Skin epidermis (tissue), 12 donors: ENCODE measurements around the gene CARD9.
A peak's percentile ranks its signal among the peaks of the same experiment; 100 is the strongest.
"Not testable (repeated sequence)": the region's sequence is repeated elsewhere in the genome, so short reads cannot be mapped to it uniquely, and the experiment has no call there.

Source experiments
- H3K27ac ChIP-seq, 21 experiments: fragments of 200-600 bp; sonication (generic) in 11 of 21; one replicate each; pipeline ENCODE4 v1.5.0; 2020; ENCODE audit warnings: mild to moderate bottlenecking in 3 of 21, inconsistent platforms in 2 of 21, moderate library complexity in 2 of 21
- H3K4me3 ChIP-seq, 7 experiments: fragments of 200-600 bp; sonication (generic) in 2 of 7; one replicate each; pipeline ENCODE4 v1.5.0; 2020; ENCODE audit warnings: inconsistent platforms in 2 of 7, mild to moderate bottlenecking in 2 of 7, moderate library complexity in 1 of 7

CARD9 gene

GRCh38 chr9:136373300-136374182 is at the start of gene CARD9:
CARD9 (minus strand) TSS chr9:136373669; CDS start chr9:136372078, 1,591 bp downstream.
- Histone ChIP-seq H3K4me3 (peak within 1 kb of the TSS in 6 of 7 experiments; percentile 20 to 29 (median 24)), H3K27ac (peak within 1 kb of the TSS in 16 of 21 experiments; percentile 0 to 72 (median 52))

GRCh38 chr9:136422876-136423275 is 49.4 kb upstream of the CARD9 start:
- no peak overlapping the region for H3K27ac ChIP-seq
- no peak overlapping the region for H3K4me3 ChIP-seq

- no peak overlapping the region for H3K27ac ChIP-seq
- no peak overlapping the region for H3K4me3 ChIP-seq
Measured at GRCh38 chr9:136421791-136422190, 48.3 kb upstream of the CARD9 start.

GRCh38 chr9:136419092-136419420 is 45.6 kb upstream of the CARD9 start:
- no peak overlapping the region for H3K4me3 ChIP-seq
- H3K27ac ChIP-seq, result no peak overlapping the region

GRCh38 chr9:136418182-136419091 is 45.0 kb upstream of the CARD9 start:
- Histone ChIP-seq H3K27ac (no peak overlapping the region), H3K4me3 (no peak overlapping the region)

GRCh38 chr9:136416914-136417313 is 43.4 kb upstream of the CARD9 start:
- Histone ChIP-seq H3K4me3 (no peak overlapping the region), H3K27ac (no peak overlapping the region)

- H3K27ac ChIP-seq, result no peak overlapping the region
- H3K4me3 ChIP-seq, result no peak overlapping the region
Measured at GRCh38 chr9:136416427-136416826, 43.0 kb upstream of the CARD9 start.

- Histone ChIP-seq H3K27ac (no peak overlapping the region), H3K4me3 (no peak overlapping the region)
Measured at GRCh38 chr9:136412962-136413361, 39.5 kb upstream of the CARD9 start.

- Histone ChIP-seq H3K4me3 (peak overlapping the region; percentile 61 to 98 (median 86)), H3K27ac (peak overlapping the region in 18 of 21 experiments; percentile 80 to 99 (median 94))
Measured at GRCh38 chr9:136411378-136411777, 37.9 kb upstream of the CARD9 start.

GRCh38 chr9:136410500-136411287 is 37.2 kb upstream of the CARD9 start, which contains the start of the genes ENTR1 and PMPCA:
ENTR1 (minus strand) TSS chr9:136410614; CDS start chr9:136410397, 217 bp downstream.
PMPCA (plus strand) TSS chr9:136410658; CDS start chr9:136410669, 11 bp downstream.
- peak within 1 kb of the TSS; percentile 59 to 99 (median 92) for H3K27ac ChIP-seq
- H3K4me3 ChIP-seq, result peak within 1 kb of the TSS; percentile 61 to 98 (median 86)

- peak overlapping the region; percentile 9 to 98 (median 90) for H3K27ac ChIP-seq
Measured at GRCh38 chr9:136409557-136410455, 36.3 kb upstream of the CARD9 start.

GRCh38 chr9:136407911-136408310 is 34.4 kb upstream of the CARD9 start:
- Histone ChIP-seq H3K4me3 (no peak overlapping the region), H3K27ac (no peak overlapping the region)

More at GRCh38 chr9:136409557-136410455, 36.3 kb upstream of the CARD9 start:
- peak overlapping the region; percentile 61 to 98 (median 86) for H3K4me3 ChIP-seq

GRCh38 chr9:136407061-136407460 is 33.6 kb upstream of the CARD9 start:
- H3K4me3 ChIP-seq, H3K27ac ChIP-seq: not testable (repeated sequence)

GRCh38 chr9:136405904-136406303 is 32.4 kb upstream of the CARD9 start:
- not testable (repeated sequence) for H3K4me3 ChIP-seq
- H3K27ac ChIP-seq, result peak overlapping the region in 1 of 21 experiments; percentile 0

GRCh38 chr9:136405481-136405880 is 32.0 kb upstream of the CARD9 start:
- peak overlapping the region in 4 of 21 experiments; percentile 0 to 79 (median 70) for H3K27ac ChIP-seq

GRCh38 chr9:136404801-136405136 is 31.3 kb upstream of the CARD9 start:
- peak overlapping the region in 10 of 21 experiments; percentile 17 to 79 (median 60) for H3K27ac ChIP-seq
- H3K4me3 ChIP-seq, result no peak overlapping the region

More at GRCh38 chr9:136405481-136405880, 32.0 kb upstream of the CARD9 start:
- H3K4me3 ChIP-seq, result no peak overlapping the region

GRCh38 chr9:136403915-136404800 is 30.7 kb upstream of the CARD9 start:
- Histone ChIP-seq H3K27ac (peak overlapping the region in 11 of 21 experiments; percentile 26 to 79 (median 55)), H3K4me3 (no peak overlapping the region)
